ENCODE measurements around the gene PLAC1.

DNA sequence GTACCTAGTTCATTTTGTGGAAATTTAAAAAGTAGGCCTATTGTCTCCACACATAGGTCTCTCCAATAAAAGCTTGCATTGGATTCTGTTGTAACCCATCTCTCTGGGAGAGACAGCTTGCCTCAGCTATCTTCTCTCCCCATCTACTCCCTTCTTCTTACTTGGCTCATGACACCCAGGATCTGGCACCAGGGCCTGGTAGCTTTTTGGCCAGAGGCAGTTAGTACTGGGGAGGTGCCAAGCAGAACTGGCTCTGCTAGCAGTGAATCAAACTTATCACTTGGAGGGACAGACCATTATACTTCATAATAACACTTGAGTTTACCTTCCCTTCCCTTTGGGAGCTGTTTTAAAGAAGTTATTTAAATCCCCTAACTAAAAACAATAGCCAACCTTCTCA lies 31.8 kb downstream of the PLAC1 start:
- TF ChIP-seq, protein P1, sequence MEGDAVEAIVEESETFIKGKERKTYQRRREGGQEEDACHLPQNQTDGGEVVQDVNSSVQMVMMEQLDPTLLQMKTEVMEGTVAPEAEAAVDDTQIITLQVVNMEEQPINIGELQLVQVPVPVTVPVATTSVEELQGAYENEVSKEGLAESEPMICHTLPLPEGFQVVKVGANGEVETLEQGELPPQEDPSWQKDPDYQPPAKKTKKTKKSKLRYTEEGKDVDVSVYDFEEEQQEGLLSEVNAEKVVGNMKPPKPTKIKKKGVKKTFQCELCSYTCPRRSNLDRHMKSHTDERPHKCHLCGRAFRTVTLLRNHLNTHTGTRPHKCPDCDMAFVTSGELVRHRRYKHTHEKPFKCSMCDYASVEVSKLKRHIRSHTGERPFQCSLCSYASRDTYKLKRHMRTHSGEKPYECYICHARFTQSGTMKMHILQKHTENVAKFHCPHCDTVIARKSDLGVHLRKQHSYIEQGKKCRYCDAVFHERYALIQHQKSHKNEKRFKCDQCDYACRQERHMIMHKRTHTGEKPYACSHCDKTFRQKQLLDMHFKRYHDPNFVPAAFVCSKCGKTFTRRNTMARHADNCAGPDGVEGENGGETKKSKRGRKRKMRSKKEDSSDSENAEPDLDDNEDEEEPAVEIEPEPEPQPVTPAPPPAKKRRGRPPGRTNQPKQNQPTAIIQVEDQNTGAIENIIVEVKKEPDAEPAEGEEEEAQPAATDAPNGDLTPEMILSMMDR (IDR thresholded peaks at IDR 0.05) = no peak
- no peak for TF ChIP-seq POLR2A (IDR thresholded peaks at IDR 0.05)
- TF ChIP-seq EP300 (IDR thresholded peaks at IDR 0.05) = no peak

Measured in ovary (tissue), 3 donors.